HG02852 (cell line): ENCODE measurements around the gene HERPUD1.
A peak's percentile ranks its signal among the peaks of the same experiment; 100 is the strongest.
"Not testable (repeated sequence)": the region's sequence is repeated elsewhere in the genome, so short reads cannot be mapped to it uniquely, and the experiment has no call there.

Experiments used
- ATAC-seq: cut with Tn5 transposase; IDR thresholded peaks from one replicate; pipeline ENCODE4 v1.9.1; 2021; ENCODE audit warnings: mild to moderate bottlenecking, moderate library complexity; ENCODE audit not compliant: unreplicated experiment

HERPUD1 gene

DNA sequence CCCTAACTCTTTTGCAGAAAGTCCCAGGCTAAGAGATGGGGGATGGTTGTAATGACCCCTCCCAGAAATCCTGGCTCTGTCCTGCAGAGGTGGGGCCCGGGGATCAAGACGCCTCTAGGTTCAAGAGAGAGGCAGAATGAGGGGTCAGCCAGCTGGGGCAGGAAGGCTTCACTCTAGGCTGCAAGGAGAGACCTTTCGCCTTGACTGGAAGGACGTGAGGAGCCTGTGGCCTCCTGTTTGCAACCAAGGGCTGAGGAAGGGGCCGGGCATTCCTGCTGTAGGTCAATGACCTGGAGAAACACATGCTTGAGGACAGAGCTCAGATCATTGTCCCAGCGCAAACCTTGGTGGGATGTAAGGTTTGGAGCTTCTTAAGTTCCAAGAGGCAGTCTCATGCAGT, 21.1 kb downstream of the HERPUD1 start:
- no peak for ATAC-seq

- ATAC-seq, result no peak
These were observed 24.1 kb downstream of the HERPUD1 start for GRCh38 chr16:56956076-56956475.

- no peak for ATAC-seq
These were observed 24.8 kb downstream of the HERPUD1 start for GRCh38 chr16:56956756-56957155.

DNA sequence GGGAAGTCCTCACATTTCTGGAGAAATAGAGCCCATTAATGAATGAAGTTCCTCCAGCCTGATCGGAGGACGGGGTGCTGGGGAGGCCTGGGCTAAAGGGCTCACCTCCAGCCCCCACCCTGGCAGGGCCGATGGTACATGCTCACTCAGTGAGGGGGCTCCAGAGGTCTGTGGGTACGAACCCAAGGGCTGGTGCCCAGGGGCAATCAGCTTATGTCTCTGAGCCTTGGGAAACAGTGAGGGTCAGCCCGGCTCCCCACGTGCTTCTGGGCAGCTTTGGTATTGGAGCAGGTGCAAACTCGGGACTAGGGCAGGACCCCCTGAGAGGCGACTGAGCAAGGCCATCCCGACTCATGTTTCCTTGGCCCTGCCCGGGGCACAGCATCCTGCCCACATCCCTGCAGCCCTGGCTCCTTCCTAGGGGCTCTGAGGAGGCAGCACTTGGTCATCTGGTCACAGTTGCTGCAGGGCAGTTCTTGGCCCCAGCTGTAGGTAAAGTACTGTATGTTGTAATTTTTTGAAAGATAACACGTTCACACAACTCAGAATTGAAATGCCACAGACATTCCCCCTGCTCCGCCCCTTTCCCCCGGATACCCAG, 28.8 kb downstream of the HERPUD1 start:
- no peak for ATAC-seq

- no peak for ATAC-seq
These were observed 29.4 kb downstream of the HERPUD1 start for GRCh38 chr16:56961386-56961785.

- ATAC-seq, result no peak
These were observed 29.9 kb downstream of the HERPUD1 start, which contains the start of gene CETP for GRCh38 chr16:56961851-56962281. Gene CETP, plus strand, starts transcription at chr16:56961950. Its CDS starts 30 bp downstream, at chr16:56961980.

DNA sequence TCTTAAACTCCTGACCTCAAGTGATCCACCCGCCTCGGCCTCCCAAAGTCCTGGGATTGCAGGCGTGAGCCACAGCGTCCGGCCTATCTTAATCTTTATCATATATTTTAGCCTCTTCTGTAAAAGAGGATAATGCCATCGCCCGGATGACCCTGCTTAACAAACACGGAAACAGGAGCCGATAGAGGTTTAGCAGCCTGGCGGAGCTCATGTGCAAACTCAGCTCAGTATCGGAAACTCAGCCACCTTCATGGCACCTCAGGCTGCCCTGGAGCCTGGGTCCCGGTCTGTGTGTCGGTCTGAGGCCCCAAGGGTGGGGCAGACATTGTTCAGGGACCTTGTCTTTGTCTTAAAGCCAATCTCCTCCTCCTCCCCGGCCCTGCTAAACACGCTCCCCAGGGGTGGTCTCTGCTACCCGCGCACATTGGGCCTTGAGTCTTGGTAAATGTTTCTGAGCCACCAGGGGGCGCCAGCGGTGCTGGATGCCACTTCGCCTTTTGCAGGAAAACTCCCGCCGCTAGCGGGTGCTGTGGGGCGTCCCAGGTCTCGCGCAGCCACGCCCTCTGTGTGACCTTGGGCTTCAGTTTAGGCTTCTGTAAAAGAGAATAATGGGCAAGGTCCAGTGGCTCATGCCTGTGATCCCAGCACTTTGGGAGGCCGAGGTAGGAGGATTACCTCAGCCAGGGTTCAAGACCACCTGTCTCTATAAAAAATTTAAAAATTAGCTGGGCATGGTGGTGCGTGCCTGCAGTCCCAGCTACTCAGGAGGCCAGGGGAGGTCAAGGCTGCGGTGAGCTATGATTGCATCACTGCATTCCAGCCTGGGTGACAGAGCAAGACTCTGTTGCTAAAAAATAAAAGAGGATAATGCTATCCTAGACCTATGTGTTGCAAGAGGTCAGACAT, 32.6 kb downstream of the HERPUD1 start:
- peak; percentile 75 for ATAC-seq

- no peak for ATAC-seq
These were observed 33.5 kb downstream of the HERPUD1 start for GRCh38 chr16:56965149-56966092.

- ATAC-seq, result no peak
These were observed 34.1 kb downstream of the HERPUD1 start for GRCh38 chr16:56966093-56966475.

GRCh38 chr16:56967733-56968132, 35.8 kb downstream of the HERPUD1 start:
- no peak for ATAC-seq

- ATAC-seq, result no peak
These were observed 37.8 kb downstream of the HERPUD1 start for GRCh38 chr16:56969769-56970168.

DNA sequence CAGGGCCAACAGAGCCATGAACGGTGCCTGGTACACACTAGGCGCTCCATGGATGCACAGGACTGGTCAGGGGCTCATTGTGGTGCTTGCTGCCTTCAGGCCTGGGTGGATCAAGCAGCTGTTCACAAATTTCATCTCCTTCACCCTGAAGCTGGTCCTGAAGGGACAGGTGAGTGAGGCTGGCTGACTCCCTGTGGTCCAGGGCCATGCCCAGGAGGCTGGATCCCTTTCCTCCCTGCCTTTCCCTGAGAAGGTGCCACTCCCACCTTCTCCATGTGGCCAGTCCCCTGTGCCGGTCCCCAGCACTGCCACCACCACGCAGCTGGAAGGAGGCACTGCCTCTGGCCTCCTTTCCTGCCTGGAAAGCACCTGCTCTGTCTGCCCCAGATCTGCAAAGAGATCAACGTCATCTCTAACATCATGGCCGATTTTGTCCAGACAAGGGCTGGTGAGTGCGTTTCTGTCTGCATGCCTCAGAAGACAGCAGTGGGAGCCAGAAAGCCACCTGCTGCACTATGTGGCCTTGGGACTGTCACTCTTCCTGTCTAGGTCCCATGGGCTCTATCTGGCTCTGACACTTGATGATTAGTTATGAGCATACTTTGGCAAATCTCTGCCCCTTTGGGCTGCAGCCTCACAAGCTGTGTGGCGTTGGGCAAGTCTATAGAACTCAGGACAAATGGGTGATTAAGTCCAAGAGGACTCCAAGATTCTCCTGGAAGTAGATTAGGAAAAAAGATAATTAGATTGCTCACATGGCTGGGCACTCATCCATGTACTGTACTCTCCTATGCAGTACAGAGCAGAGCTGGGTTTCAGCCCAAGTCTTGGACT, 39.2 kb downstream of the HERPUD1 start:
- peak; percentile 68 for ATAC-seq

GRCh38 chr16:56971768-56972043, 39.8 kb downstream of the HERPUD1 start:
- no peak for ATAC-seq

DNA sequence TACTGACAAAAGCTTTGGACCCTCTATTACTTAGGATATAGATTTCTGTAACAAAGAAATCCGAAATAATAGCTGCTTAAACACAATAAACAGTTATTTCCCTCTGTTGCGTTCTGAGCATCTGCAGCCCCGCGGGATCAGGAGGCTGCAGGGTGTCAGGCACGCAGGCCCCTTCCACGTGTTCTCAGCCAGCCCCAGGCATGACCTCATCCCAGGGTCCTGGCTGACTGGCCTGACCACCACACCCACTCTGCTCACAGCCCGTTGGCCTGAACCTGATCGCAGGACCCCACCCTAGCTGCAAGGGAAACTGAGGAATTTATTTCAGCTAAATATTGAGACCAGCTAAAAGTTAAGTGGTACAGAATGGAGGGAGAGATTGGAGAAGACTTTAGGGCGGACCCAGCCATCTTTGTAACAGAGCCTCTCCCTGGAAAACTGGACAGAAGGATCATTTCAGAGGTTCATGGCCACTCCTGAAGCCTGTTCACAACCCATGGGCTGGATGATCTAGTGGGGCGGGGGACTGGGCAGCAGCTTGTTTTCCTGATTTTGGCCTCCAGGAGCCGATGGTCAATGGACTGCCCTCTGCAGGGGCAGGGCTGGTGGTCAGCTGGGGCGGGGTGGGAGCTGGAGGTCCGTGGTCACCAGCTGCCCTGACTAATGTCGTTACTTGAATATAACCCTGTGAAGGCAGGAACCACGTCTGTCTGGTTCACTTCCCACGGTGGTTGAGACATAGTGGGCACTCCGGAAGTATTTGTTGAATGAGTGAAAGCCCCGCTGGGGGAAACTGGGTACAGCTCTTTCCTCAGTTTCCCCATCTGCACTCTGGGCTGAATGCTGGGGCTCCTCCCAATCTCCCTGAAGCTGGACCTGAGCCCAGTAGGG, 40.7 kb downstream of the HERPUD1 start:
- ATAC-seq, result no peak

DNA sequence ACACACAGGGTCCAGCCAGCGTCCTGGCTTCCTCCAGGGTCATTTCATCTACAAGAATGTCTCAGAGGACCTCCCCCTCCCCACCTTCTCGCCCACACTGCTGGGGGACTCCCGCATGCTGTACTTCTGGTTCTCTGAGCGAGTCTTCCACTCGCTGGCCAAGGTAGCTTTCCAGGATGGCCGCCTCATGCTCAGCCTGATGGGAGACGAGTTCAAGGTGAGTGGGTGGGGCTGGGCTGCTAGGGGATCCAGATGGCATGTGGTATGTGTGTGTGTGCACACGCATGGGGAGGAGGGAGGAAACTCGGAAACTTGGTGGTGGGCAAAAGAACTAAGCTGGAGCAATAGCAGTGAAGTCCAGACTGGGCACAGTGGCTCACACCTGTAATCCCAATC, 41.4 kb downstream of the HERPUD1 start:
- ATAC-seq, result no peak

- ATAC-seq, result not testable (repeated sequence)
These were observed 42.0 kb downstream of the HERPUD1 start for GRCh38 chr16:56973899-56974298.

- no peak for ATAC-seq
These were observed 42.8 kb downstream of the HERPUD1 start for GRCh38 chr16:56974549-56975300.

- ATAC-seq, result no peak
These were observed 43.8 kb downstream of the HERPUD1 start for GRCh38 chr16:56975714-56976113.

GRCh38 chr16:56977216-56977615, 45.3 kb downstream of the HERPUD1 start:
- ATAC-seq, result no peak
